ENCODE results near the gene ZDHHC20.

- TF ChIP-seq REST (IDR thresholded peaks at IDR 0.05; ENCODE audit: low read depth) (no peak), ZBTB7A (IDR thresholded peaks at IDR 0.05; ENCODE audit: low read depth) (no peak), MAX (IDR thresholded peaks at IDR 0.05) (no peak), TEAD4 (IDR thresholded peaks at IDR 0.05) (no peak), TAF1 (IDR thresholded peaks at IDR 0.05; ENCODE audit: low read depth) (no peak), EP300 (IDR thresholded peaks at IDR 0.05; ENCODE audit: borderline replicate concordance) (no peak), YY1 (IDR thresholded peaks at IDR 0.05; ENCODE audit: low read depth) (no peak), EGR1 (IDR thresholded peaks at IDR 0.05) (no peak), RAD21 (IDR thresholded peaks at IDR 0.05; ENCODE audit: low read depth) (no peak), FOXM1 (IDR thresholded peaks at IDR 0.05; ENCODE audit: borderline replicate concordance, low read depth) (no peak), CREB1 (IDR thresholded peaks at IDR 0.05; ENCODE audit: low read depth) (no peak), CEBPB (IDR thresholded peaks at IDR 0.05) (no peak), USF1 (IDR thresholded peaks at IDR 0.05) (no peak)
Measured at GRCh38 chr13:21405309-21405708, 53.8 kb downstream of the ZDHHC20 start.

All from Ishikawa (cell line).